Measurements from ENCODE around the gene XRCC2.

XRCC2 gene

DNA sequence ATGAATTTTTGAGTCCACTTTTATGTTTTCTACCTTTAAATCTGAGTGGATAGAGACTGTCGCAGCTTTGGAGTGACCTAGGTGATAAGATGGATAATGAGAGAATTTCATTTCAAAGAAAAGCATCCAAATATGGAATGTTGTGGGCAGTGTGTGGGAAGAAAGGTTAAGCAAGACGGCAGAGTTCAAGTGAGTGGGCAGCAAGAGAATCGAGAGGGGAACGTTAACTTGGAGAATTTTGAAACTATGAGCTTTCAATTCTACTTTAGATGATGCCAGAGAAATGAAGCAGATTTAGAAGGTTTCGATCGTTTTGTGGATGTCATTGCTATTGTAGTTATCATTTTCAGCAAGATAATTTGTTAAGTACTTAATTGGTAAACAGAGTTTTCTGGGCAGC lies 73.0 kb downstream of the XRCC2 start:
- peak; percentile 18 for DNase-seq

DNA sequence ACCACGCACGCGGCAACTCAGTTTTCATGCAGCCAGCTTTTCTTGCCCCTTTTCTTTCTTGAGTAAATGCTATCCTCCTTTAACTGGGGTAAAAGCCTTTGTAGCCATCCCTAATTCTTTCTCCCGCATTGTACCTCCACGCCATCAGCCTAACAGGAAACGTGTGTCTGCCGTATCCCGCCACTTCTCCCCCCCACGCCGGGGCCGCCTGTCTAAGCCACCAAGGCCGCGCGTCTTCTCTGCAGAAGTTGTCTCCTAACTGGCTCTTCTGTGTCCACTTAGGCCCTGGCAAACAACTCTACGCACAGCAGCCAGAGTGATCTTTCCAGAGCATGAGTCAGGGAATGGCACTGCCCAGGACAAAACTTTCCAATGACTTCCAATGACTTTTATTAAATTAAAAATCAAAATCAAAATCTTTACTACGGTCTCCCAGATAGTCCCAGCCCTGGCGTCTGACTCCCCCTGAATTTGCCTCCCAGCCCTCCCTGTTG lies 74.6 kb downstream of the XRCC2 start:
- Histone ChIP-seq H3K4me3 (ENCODE audit: low read depth, low read length) (no peak overlapping the region), H3K27me3 (replicated peaks) (no peaks in the 10 kb centered on the region), H3K36me3 (replicated peaks) (no peaks in the 10 kb centered on the region), H3K27ac (no peak overlapping the region)
- DNase-seq = no peak
- in situ Hi-C loops (cut with HindIII; ENCODE audit: low pct_ligation_motif_present, low sequenced_read_pairs) = no loop called here
- TF ChIP-seq, protein P1, sequence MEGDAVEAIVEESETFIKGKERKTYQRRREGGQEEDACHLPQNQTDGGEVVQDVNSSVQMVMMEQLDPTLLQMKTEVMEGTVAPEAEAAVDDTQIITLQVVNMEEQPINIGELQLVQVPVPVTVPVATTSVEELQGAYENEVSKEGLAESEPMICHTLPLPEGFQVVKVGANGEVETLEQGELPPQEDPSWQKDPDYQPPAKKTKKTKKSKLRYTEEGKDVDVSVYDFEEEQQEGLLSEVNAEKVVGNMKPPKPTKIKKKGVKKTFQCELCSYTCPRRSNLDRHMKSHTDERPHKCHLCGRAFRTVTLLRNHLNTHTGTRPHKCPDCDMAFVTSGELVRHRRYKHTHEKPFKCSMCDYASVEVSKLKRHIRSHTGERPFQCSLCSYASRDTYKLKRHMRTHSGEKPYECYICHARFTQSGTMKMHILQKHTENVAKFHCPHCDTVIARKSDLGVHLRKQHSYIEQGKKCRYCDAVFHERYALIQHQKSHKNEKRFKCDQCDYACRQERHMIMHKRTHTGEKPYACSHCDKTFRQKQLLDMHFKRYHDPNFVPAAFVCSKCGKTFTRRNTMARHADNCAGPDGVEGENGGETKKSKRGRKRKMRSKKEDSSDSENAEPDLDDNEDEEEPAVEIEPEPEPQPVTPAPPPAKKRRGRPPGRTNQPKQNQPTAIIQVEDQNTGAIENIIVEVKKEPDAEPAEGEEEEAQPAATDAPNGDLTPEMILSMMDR (IDR thresholded peaks at IDR 0.05; ENCODE audit: low read depth, low read length, missing control alignments) = no peak

More for the DNA sequence above, 73.0 kb downstream of the XRCC2 start:
- Histone ChIP-seq H3K36me3 (replicated peaks) (no peaks in the 10 kb centered on the region), H3K27ac (no peak overlapping the region), H3K27me3 (replicated peaks) (no peaks in the 10 kb centered on the region), H3K4me3 (ENCODE audit: low read depth, low read length) (no peak overlapping the region)
- TF ChIP-seq, protein P1 (IDR thresholded peaks at IDR 0.05; ENCODE audit: low read depth, low read length, missing control alignments) = no peak
- in situ Hi-C loops (cut with HindIII; ENCODE audit: low pct_ligation_motif_present, low sequenced_read_pairs) = no loop called here

DNA sequence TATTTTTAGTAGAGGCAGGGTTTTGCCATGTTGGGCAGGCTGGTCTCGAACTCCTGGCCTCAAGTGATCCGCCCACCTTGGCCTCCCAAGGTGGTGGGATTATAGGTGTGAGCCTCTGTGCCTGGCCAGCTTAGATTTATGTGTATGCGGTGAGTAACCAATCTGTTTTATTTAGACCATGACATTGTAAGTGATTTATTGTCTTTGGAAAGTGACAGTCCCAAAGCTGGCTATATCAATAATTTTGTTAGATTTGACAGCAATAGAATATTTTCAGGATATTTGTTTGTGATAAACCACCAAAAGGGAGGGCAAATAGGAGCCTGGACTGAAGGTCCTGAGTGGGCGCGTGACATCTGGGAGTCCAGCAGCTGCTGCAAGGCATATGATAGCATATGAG lies 75.7 kb downstream of the XRCC2 start:
- Histone ChIP-seq H3K27ac (no peak overlapping the region), H3K4me3 (ENCODE audit: low read depth, low read length) (no peak overlapping the region), H3K36me3 (replicated peaks) (no peaks in the 10 kb centered on the region), H3K27me3 (replicated peaks) (no peaks in the 10 kb centered on the region)
- in situ Hi-C loops (cut with HindIII; ENCODE audit: low pct_ligation_motif_present, low sequenced_read_pairs) = no loop called here
- TF ChIP-seq, protein P1 (IDR thresholded peaks at IDR 0.05; ENCODE audit: low read depth, low read length, missing control alignments) = no peak
- no peak for DNase-seq

DNA sequence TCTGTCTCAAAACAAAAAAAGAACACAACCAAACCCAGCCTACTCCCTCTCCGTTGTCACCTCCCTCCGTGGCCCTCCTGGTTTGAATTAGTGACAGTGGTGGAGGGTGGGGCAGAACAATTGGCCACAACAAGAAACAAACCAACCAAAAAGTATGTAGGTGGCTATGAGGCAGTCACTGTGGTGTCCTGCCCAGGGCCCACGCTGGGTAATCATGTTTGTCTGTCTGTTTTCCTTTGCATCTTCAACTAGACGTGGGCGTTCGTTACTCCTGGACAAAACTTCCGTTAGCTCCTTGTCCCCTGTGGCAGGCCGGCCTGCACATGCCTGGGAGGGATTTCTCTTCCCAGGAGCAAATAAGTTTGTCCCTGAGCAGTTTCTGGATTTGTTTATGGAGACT lies 78.4 kb downstream of the XRCC2 start:
- no peak overlapping the region for H3K27ac ChIP-seq
- H3K36me3 ChIP-seq (replicated peaks) = no peaks in the 10 kb centered on the region
- no peak for DNase-seq
- in situ Hi-C loops (cut with HindIII; ENCODE audit: low pct_ligation_motif_present, low sequenced_read_pairs) = no loop called here
- no peak overlapping the region for H3K4me3 ChIP-seq (ENCODE audit: low read depth, low read length)
- no peaks in the 10 kb centered on the region for H3K27me3 ChIP-seq (replicated peaks)
- TF ChIP-seq, protein P1 (IDR thresholded peaks at IDR 0.05; ENCODE audit: low read depth, low read length, missing control alignments) = no peak

DNA sequence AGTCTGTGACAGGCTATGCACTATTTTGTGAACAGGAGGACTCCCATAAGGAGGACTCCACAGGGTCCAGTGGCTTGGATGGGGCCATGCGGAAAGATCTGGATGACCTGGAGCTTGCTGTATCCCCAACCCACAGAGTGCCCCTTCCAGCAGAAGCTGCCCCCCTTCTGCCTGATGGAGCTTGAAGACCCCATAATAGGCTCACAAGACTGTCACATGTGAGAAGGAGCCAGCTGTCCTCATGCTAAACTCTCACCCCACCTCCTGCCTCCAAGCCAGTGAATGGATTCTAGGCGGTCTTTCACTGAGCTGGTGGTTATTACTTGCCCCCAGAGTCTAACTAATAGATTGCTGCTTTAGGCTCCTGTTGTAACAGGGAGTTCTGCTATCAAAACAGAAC lies 79.1 kb downstream of the XRCC2 start:
- Histone ChIP-seq H3K36me3 (replicated peaks) (no peaks in the 10 kb centered on the region), H3K27ac (no peak overlapping the region), H3K27me3 (replicated peaks) (no peaks in the 10 kb centered on the region), H3K4me3 (ENCODE audit: low read depth, low read length) (no peak overlapping the region)
- TF ChIP-seq, protein P1 (IDR thresholded peaks at IDR 0.05; ENCODE audit: low read depth, low read length, missing control alignments) = no peak
- in situ Hi-C loops (cut with HindIII; ENCODE audit: low pct_ligation_motif_present, low sequenced_read_pairs) = no loop called here
- no peak for DNase-seq

Measured in brain microvascular endothelial cell (primary cell).